Frontal cortex (tissue), 4 donors: Measurements from ENCODE around the gene C20orf144. TPM values are rescaled to one million over a fixed set of nuclear protein-coding genes. Genes with fewer than 3 reads are reported as not detected.

Source experiments
- DNase-seq, 2 donors: peaks; one replicate each; pipeline ENCODE4 v3.0.0; 2012; ENCODE audit warnings: low spot score in 2 of 2
- FAIRE-seq: peaks from 2 replicates; lab custom pipeline; 2012; peaks lifted over from hg19 to GRCh38; lab: Jason Lieb, UNC
- total RNA-seq: library from RNA; depleted of rRNA; stranded (reverse); fragments of >200 nt; gene quantifications from one replicate; pipeline ENCODE4 v1.2.3, GENCODE V29; 2014
- donor health status: control.
- donor health status: control.
- donor health status: control.

The C20orf144 gene
- total RNA-seq, 1 donor from 2014 or later: 0.41 TPM

- DNase-seq: no peak
- no peak for FAIRE-seq
These were observed 47.9 kb downstream of the C20orf144 start for GRCh38 chr20:33709905-33710541.

GRCh38 chr20:33710681-33711445 is 48.7 kb downstream of the C20orf144 start:
- FAIRE-seq (no peak), DNase-seq (no peak)

- FAIRE-seq: no peak
These were observed 49.3 kb downstream of the C20orf144 start for GRCh38 chr20:33711446-33711738.

More at GRCh38 chr20:33711446-33711738, 49.3 kb downstream of the C20orf144 start:
- no peak for DNase-seq

Other genes starting within 250 kb of the C20orf144 start
- gene SNTA1, start 218.6 kb upstream of the C20orf144 start, total RNA-seq: 13.5 TPM
- 24.9 TPM for gene CBFA2T2, start 172.2 kb upstream of the C20orf144 start, total RNA-seq
- 0.82 TPM for gene ACTL10, start 4.6 kb downstream of the C20orf144 start, total RNA-seq
- gene NECAB3, start 12.1 kb downstream of the C20orf144 start, total RNA-seq: 33.8 TPM
- gene E2F1, start 24.1 kb downstream of the C20orf144 start, total RNA-seq: 2.4 TPM
- gene PXMP4, start 58.0 kb downstream of the C20orf144 start, total RNA-seq: 10.6 TPM
- 2.4 TPM for gene ZNF341, start 69.7 kb downstream of the C20orf144 start, total RNA-seq
- 27.7 TPM for gene CHMP4B, start 149.0 kb downstream of the C20orf144 start, total RNA-seq